Measurements from ENCODE around the gene NR2C2. TPM values are rescaled to one million over a fixed set of nuclear protein-coding genes. Genes with fewer than 3 reads are reported as not detected.

Gene NR2C2
- total RNA-seq, 2 donors from 2014 or later: 75.9 to 79.1 TPM

Other genes with a start within 250 kb of the NR2C2 start
- not detected for gene FGD5, start 128.6 kb upstream of the NR2C2 start, total RNA-seq
- gene MRPS25, start 117.7 kb downstream of the NR2C2 start, total RNA-seq: 10 to 100 TPM; 40.7 to 40.9 TPM
- gene RBSN, start 151.6 kb downstream of the NR2C2 start, total RNA-seq: 10 to 100 TPM; 13.0 to 15.4 TPM

All from activated T-cell treated with anti-CD3 and anti-CD28 coated beads, Interleukin-2, amount 50 U/mL, for 72 hours (primary cell).